ENCODE measurements around the gene RPL12.

Gene RPL12

GRCh38 chr9:127402401-127403090, 48.7 kb downstream of the RPL12 start:
- no peak for DNase-seq

- no peak for DNase-seq
Measured at GRCh38 chr9:127399736-127400269, 51.4 kb downstream of the RPL12 start.

GRCh38 chr9:127398715-127399400, 52.3 kb downstream of the RPL12 start:
- no peak for DNase-seq

DNA sequence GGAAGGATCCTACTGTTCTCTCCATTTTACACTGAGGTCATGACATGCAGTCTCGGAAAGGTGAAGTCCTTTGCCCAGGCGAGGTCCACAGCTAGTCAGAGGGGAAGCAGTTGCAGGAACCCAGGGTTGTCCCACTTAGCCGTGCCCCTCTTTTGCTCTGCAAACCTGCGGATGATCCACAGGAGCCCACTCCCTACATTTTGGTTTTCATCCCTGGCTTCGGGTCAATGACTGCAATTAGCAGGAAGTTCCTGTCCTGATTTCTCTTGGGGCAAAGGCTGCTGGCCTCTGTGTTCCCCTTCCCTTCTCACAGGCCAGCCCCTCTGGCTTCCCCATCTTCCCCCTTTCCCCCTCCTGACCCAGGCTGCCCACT, 52.9 kb downstream of the RPL12 start:
- no peak for DNase-seq
